Ovary (tissue), 9 donors: ENCODE measurements around the gene ATP2C2. TPM values are rescaled to one million over a fixed set of nuclear protein-coding genes. Genes with fewer than 3 reads are reported as not detected.
A peak's percentile ranks its signal among the peaks of the same experiment; 100 is the strongest.

Experiments used
- DNase-seq, 5 donors: peaks; one replicate each; pipeline ENCODE4 v3.0.0-alpha.2; 2019 to 2020
- H3K27ac ChIP-seq, 2 donors: fragments of 200-600 bp; one replicate each; pipeline versions ENCODE4 v1.5.1 to v1.8.0; 2019 to 2022
- H3K27me3 ChIP-seq: fragments of 200-600 bp; one replicate; pipeline ENCODE4 v1.8.0; 2022
- H3K36me3 ChIP-seq: fragments of 200-600 bp; sonication (generic); one replicate; pipeline ENCODE4 v1.5.1; 2019
- H3K4me1 ChIP-seq: one replicate; pipeline ENCODE4 v1.8.1; 2013; ENCODE audit warnings: mild to moderate bottlenecking, moderate library complexity; ENCODE audit not compliant: insufficient read depth
- H3K4me3 ChIP-seq: fragments of 200-600 bp; sonication (generic); one replicate; pipeline ENCODE4 v1.5.1; 2017
- H3K9me3 ChIP-seq, 2 donors: fragments of 200-600 bp in 1 of 2; sonication (generic) in 1 of 2; one replicate each; pipeline versions ENCODE4 v1.5.1 to v1.8.1; 2013 to 2019; ENCODE audit warnings: mild to moderate bottlenecking in 1 of 2, moderate library complexity in 1 of 2
- CTCF ChIP-seq, 3 donors: fragments of 450-650 bp in 2 of 3; fragments of 200-600 bp in 1 of 3; IDR thresholded peaks; one replicate each; pipeline versions ENCODE4 v1.5.1 to v1.8.0; 2016 to 2022; ENCODE audit warnings: antibody characterized with exemption in 3 of 3, mild to moderate bottlenecking in 1 of 3
- EP300 ChIP-seq: sonication (generic); formaldehyde crosslinking; IDR thresholded peaks from one replicate; pipeline ENCODE4 v1.6.1; 2017; ENCODE audit warnings: antibody characterized with exemption
- POLR2A ChIP-seq: fragments of 450-650 bp; IDR thresholded peaks from one replicate; pipeline ENCODE4 v1.6.1; 2017; ENCODE audit warnings: antibody characterized with exemption, mild to moderate bottlenecking, moderate library complexity
- WGBS, 3 donors: extraction: QIAGEN DNeasy Blood & Tissue Kit in 1 of 3; methylation state at CpG; one replicate each; pipeline versions ENCODE4 v1.1.5 to v1.1.7; 2013 to 2017; 5-methylcytosine and 5-hydroxymethylcytosine counted together
- intact Hi-C, 4 donors: fragments of 100-400 bp; cut with DNase I; formaldehyde crosslinking; loops; one replicate each; pipeline versions ENCODE4 v1.11.0 to v1.15.1; 2022 to 2023
- polyA plus RNA-seq, 2 donors: library from polyadenylated mRNA; stranded (reverse); fragments of 200-250 nt in 1 of 2; fragments of 350-450 nt in 1 of 2; fragmentation: Illumina TruSeq in 1 of 2; extraction: RNeasy Lipid Tissue Mini Kit (QIAGEN cat#74804) in 1 of 2; gene quantifications; one replicate each; pipeline ENCODE4 v1.2.3, GENCODE V29; 2013 to 2014
- total RNA-seq, 7 donors: library from RNA; depleted of rRNA in 2 of 7; stranded (reverse); fragments of >200 nt in 2 of 7; fragmentation: NEBNext Ultra II Directional in 3 of 7; extraction: Animal tissue kit (Norgen Biotek cat#: 25700) in 3 of 7; gene quantifications; one replicate each; pipeline versions ENCODE4 v1.1.0 to v1.2.4, GENCODE V29; 2016 to 2023
- donor health status: DM: no; HTN: no; CAD: no; lungs with moderate emphysema.
- donor health status: DM: no; HTN: no; CAD: no.
- donor health status: Bipolar disorder and iron deficiency.
- donor health status: DM: yes; HTN: yes; CAD: no.
- donor health status: DM: no; HTN: no; CAD: no.
- donor health status: DM: yes; HTN: yes; CAD: no.

The ATP2C2 gene
- total and polyA plus RNA-seq, 9 donors, result 0.10 to 8.5 (median 1.3) TPM; not detected in 3

GRCh38 chr16:84465154-84465553 lies 96.8 kb downstream of the ATP2C2 start:
- H3K36me3 ChIP-seq, result no peaks in the 10 kb centered on the region
- H3K27me3 ChIP-seq, result no peaks in the 10 kb centered on the region
- H3K9me3 ChIP-seq, result peaks cover 0 to 3% of the 10 kb centered on the region in 2 donors
- H3K4me1 ChIP-seq, result no peaks in the 10 kb centered on the region
- 76 to 83% (median 81%) methylated on average over 6 of the region's 6 CpGs for WGBS, 3 donors
- H3K4me3 ChIP-seq, result no peak overlapping the region
- intact Hi-C loops, result no loop called here
- no peak overlapping the region for H3K27ac ChIP-seq
- TF ChIP-seq POLR2A (no peak), CTCF (IDR thresholded peaks at IDR 0.05) (no peak), EP300 (no peak)
- peak in 1 of 5 donors; percentile 12 for DNase-seq

- intact Hi-C loops, result no loop called here
- no peak for DNase-seq
- no peak overlapping the region for H3K4me3 ChIP-seq
Observed at GRCh38 chr16:84466692-84467091, 98.4 kb downstream of the ATP2C2 start.

GRCh38 chr16:84467256-84467655 lies 98.9 kb downstream of the ATP2C2 start:
- DNase-seq, result peak in 1 of 5 donors; percentile 7
- H3K9me3 ChIP-seq, result peaks cover 0 to 3% of the 10 kb centered on the region in 2 donors
- 92 to 100% (median 93%) methylated on average over 1 of the region's 1 CpG for WGBS, 3 donors
- TF ChIP-seq POLR2A, result no peak
- TF ChIP-seq EP300, result no peak
- no peak for TF ChIP-seq CTCF (IDR thresholded peaks at IDR 0.05)
- no peaks in the 10 kb centered on the region for H3K4me1 ChIP-seq
- no peaks in the 10 kb centered on the region for H3K36me3 ChIP-seq
- H3K27ac ChIP-seq, result no peak overlapping the region
- H3K27me3 ChIP-seq, result no peaks in the 10 kb centered on the region
- H3K4me3 ChIP-seq, result no peak overlapping the region
- intact Hi-C loops, result no loop called here

More at GRCh38 chr16:84466692-84467091, 98.4 kb downstream of the ATP2C2 start:
- H3K36me3 ChIP-seq, result no peaks in the 10 kb centered on the region
- no peaks in the 10 kb centered on the region for H3K4me1 ChIP-seq
- H3K9me3 ChIP-seq, result peaks cover 0 to 3% of the 10 kb centered on the region in 2 donors
- no peak overlapping the region for H3K27ac ChIP-seq
- no peaks in the 10 kb centered on the region for H3K27me3 ChIP-seq
- TF ChIP-seq CTCF (IDR thresholded peaks at IDR 0.05), result no peak
- no peak for TF ChIP-seq EP300
- no peak for TF ChIP-seq POLR2A
- 48 to 75% (median 49%) methylated on average over 4 of the region's 4 CpGs for WGBS, 3 donors

- intact Hi-C loops, result no loop called here
- Histone ChIP-seq H3K36me3 (no peaks in the 10 kb centered on the region), H3K27me3 (no peaks in the 10 kb centered on the region), H3K4me1 (no peaks in the 10 kb centered on the region), H3K4me3 (no peak overlapping the region), H3K27ac (no peak overlapping the region), H3K9me3 (peaks cover 0 to 3% of the 10 kb centered on the region in 2 donors)
- no peak for DNase-seq
- TF ChIP-seq CTCF (IDR thresholded peaks at IDR 0.05) (no peak), POLR2A (no peak), EP300 (no peak)
Observed at GRCh38 chr16:84467709-84468108, 99.4 kb downstream of the ATP2C2 start.
